GM23338 (cell line): ENCODE measurements around the gene SEZ6L. TPM values are rescaled to one million over a fixed set of nuclear protein-coding genes. Genes with fewer than 3 reads are reported as not detected.

Experiments used
- ATAC-seq: fragments of 200-7000 bp; cut with Tn5 transposase; 3 replicates; pipeline ENCODE4 v1.9.1; 2020
- DNase-seq: peaks from one replicate; pipeline ENCODE4 v3.0.0-alpha.2; 2015; ENCODE audit warnings: low spot score
- H2AFZ ChIP-seq: fragments of 200-600 bp; sonication (generic); 2 replicates; pipeline ENCODE4 v1.8.0; 2016; ENCODE audit warnings: antibody characterized with exemption, mild to moderate bottlenecking, moderate library complexity
- H3F3A ChIP-seq: fragments of 200-600 bp; sonication (generic); replicated peaks from 2 replicates; pipeline ENCODE4 v1.8.0; 2017; ENCODE audit warnings: antibody characterized with exemption, mixed run types, low read depth
- H3K27ac ChIP-seq: fragments of 200-600 bp; sonication (generic); 2 replicates; pipeline ENCODE4 v1.6.1; 2016; ENCODE audit warnings: low read depth
- H3K27me3 ChIP-seq: fragments of 200-600 bp; sonication (generic); 2 replicates; pipeline ENCODE4 v1.8.0; 2016; ENCODE audit warnings: mild to moderate bottlenecking, mixed run types, moderate library complexity; ENCODE audit not compliant: insufficient read depth
- H3K36me3 ChIP-seq: fragments of 200-600 bp; sonication (generic); 2 replicates; pipeline ENCODE4 v1.8.0; 2016; ENCODE audit warnings: mild to moderate bottlenecking; ENCODE audit not compliant: insufficient read depth
- H3K4me1 ChIP-seq: fragments of 200-600 bp; sonication (generic); 2 replicates; pipeline ENCODE4 v1.8.0; 2016; ENCODE audit warnings: mild to moderate bottlenecking, moderate library complexity; ENCODE audit not compliant: insufficient read depth
- H3K4me2 ChIP-seq: fragments of 200-600 bp; sonication (generic); 2 replicates; pipeline ENCODE4 v1.7.1; 2017; ENCODE audit warnings: mixed run types
- H3K4me3 ChIP-seq: fragments of 200-600 bp; sonication (generic); 2 replicates; pipeline ENCODE4 v1.6.1; 2016; ENCODE audit warnings: mixed run types
- H3K79me2 ChIP-seq: fragments of 200-600 bp; sonication (generic); replicated peaks from 2 replicates; pipeline ENCODE4 v1.8.0; 2017; ENCODE audit warnings: mild to moderate bottlenecking; ENCODE audit not compliant: insufficient read depth
- H3K9me2 ChIP-seq: fragments of 200-600 bp; sonication (generic); 2 replicates; pipeline ENCODE4 v1.8.0; 2017; ENCODE audit not compliant: insufficient read depth
- H4K20me1 ChIP-seq: fragments of 200-600 bp; sonication (generic); replicated peaks from 2 replicates; pipeline ENCODE4 v1.8.0; 2017; ENCODE audit warnings: mild to moderate bottlenecking; ENCODE audit not compliant: insufficient read depth
- H3K27ac Mint-ChIP-seq: 2 replicates; pipeline ENCODE4 v1.8.0; 2020; ENCODE audit warnings: inconsistent platforms, mild to moderate bottlenecking, moderate library complexity, mixed read lengths
- H3K27me3 Mint-ChIP-seq: 3 replicates; pipeline ENCODE4 v1.8.0; 2022; ENCODE audit warnings: low read depth, mild to moderate bottlenecking, moderate library complexity, mixed read lengths, inconsistent platforms; ENCODE audit not compliant: insufficient read depth, poor library complexity
- H3K36me3 Mint-ChIP-seq: 3 replicates; pipeline ENCODE4 v1.8.0; 2021; ENCODE audit warnings: low read depth, mild to moderate bottlenecking, inconsistent platforms, moderate library complexity, mixed read lengths
- H3K4me1 Mint-ChIP-seq: 3 replicates; pipeline ENCODE4 v1.8.0; 2020; ENCODE audit warnings: mild to moderate bottlenecking, inconsistent platforms, mixed read lengths
- H3K4me3 Mint-ChIP-seq: 3 replicates; pipeline ENCODE4 v1.8.0; 2021; ENCODE audit warnings: moderate library complexity, mild to moderate bottlenecking, inconsistent platforms, mixed read lengths
- H3K9me3 Mint-ChIP-seq: 3 replicates; pipeline ENCODE4 v1.8.0; 2020; ENCODE audit warnings: moderate library complexity, mild to moderate bottlenecking, inconsistent platforms, mixed read lengths
- CREB1 ChIP-seq: fragments of 250-450 bp; sonication (Bioruptor Pico); IDR thresholded peaks from 2 replicates; pipeline ENCODE4 v1.5.0; 2020; ENCODE audit warnings: low read depth, mild to moderate bottlenecking, moderate library complexity
- CTCF ChIP-seq, 2 experiments: fragments of 200-600 bp in 1 of 2; sonication (generic) in 1 of 2; conservative IDR thresholded peaks; 2 replicates each; pipeline versions ENCODE4 v1.5.1 to v1.6.1; 2016 to 2017; ENCODE audit warnings: antibody characterized with exemption in 2 of 2, low read depth in 2 of 2, mild to moderate bottlenecking in 2 of 2, moderate library complexity in 1 of 2
- EZH2 ChIP-seq: fragments of 200-600 bp; sonication (generic); IDR thresholded peaks from one replicate; pipeline ENCODE4 v1.8.0; 2017; ENCODE audit warnings: antibody characterized with exemption, mild to moderate bottlenecking, low read depth; ENCODE audit not compliant: unreplicated experiment
- JUNB ChIP-seq: IDR thresholded peaks from one replicate; pipeline ENCODE4 v1.6.1; 2016; ENCODE audit warnings: antibody characterized with exemption; ENCODE audit not compliant: unreplicated experiment
- NANOG ChIP-seq: IDR thresholded peaks from 2 replicates; pipeline ENCODE4 v1.6.1; 2016; ENCODE audit warnings: antibody characterized with exemption, borderline replicate concordance
- POLR2AphosphoS5 ChIP-seq: IDR thresholded peaks from 2 replicates; pipeline ENCODE4 v1.6.1; 2016; ENCODE audit warnings: antibody characterized with exemption, low read depth
- ZNF331 ChIP-seq: fragments of 250-450 bp; sonication (Bioruptor Pico); IDR thresholded peaks from 2 replicates; pipeline ENCODE4 v1.5.0; 2020; ENCODE audit warnings: low read depth, mild to moderate bottlenecking, moderate library complexity
- polyA plus RNA-seq: library from polyadenylated mRNA; unstranded; fragments of >200 nt; fragmentation: Nextera tagmentation; extraction: Ambion mirVana; gene quantifications from 2 replicates; pipeline ENCODE4 v1.2.1, GENCODE V29; 2016
- total RNA-seq: library from RNA; depleted of rRNA; stranded (reverse); fragments of >200 nt; shearing (Covaris generic); gene quantifications from 2 replicates; pipeline ENCODE4 v1.2.3, GENCODE V29; 2014
- TF ChIP-seq, protein P1 (sequence below): fragments of 250-450 bp; sonication (Bioruptor Pico); IDR thresholded peaks from 2 replicates; pipeline ENCODE4 v1.5.0; 2020; ENCODE audit warnings: mild to moderate bottlenecking, moderate library complexity
- TF ChIP-seq, protein P2 (sequence below): IDR thresholded peaks from 2 replicates; pipeline ENCODE4 v1.6.1; 2016; ENCODE audit warnings: antibody characterized with exemption

SEZ6L gene
- total and polyA plus RNA-seq, 2 experiments from 2014 or later = 0.13 to 0.24 TPM

DNA sequence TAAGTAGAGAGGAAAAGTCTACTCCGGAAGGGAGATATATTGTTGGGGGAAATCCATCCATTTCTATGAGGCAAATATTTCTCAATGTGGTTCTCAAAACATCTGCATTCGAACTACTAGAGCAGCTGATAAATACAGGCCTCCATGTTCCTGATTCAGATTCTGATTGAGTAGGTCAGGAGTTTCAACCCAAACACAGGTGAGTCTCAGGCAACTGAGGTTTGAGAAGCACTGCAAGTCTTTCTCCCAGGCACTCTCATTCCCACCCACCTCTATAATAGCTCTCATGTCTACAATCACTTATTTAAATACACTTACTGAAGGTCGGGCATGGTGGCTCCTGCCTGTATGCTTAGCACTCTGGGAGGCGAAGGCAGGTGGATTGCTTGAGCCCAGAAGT is 245.1 kb downstream of the SEZ6L start:
- Mint-ChIP-seq H3K27me3 (peaks cover 3% of the 10 kb centered on the region), H3K4me1 (peaks cover 19% of the 10 kb centered on the region)
- no peak overlapping the region for H2AFZ ChIP-seq

DNA sequence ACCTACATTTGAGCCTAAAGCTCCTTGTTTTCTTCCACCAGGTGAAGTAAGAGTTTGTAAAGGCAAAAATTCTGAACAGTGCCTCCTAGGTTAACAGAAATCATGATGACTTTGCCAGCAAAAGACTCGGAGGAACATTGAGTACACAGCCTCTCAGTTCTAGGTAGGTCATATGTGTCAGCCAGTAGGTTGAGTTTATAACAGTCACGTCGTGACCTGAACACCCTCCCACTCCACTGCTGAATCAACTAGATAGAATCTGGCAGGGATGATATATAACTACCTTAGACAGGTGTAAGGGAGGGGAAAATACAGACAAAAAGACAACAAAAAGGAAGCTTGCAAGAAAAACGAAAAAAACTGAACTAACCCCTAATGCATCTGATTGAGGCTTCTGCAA is 247.0 kb downstream of the SEZ6L start:
- Histone ChIP-seq H3F3A (no peaks in the 10 kb centered on the region; the same call in 1 of the 2 replicates), H3K27me3 (no peaks in the 10 kb centered on the region), H4K20me1 (no peaks in the 10 kb centered on the region), H3K4me3 (no peak overlapping the region), H3K9me2 (0 out of 2 replicates have a peak, but pooled peaks cover 4% of the 10 kb centered on the region), H3K79me2 (no peaks in the 10 kb centered on the region), H3K36me3 (no peaks in the 10 kb centered on the region), H3K4me2 (no peak overlapping the region), H2AFZ (no peak overlapping the region), H3K27ac (no peak overlapping the region), H3K4me1 (peaks cover 8% of the 10 kb centered on the region)
- H3K36me3 Mint-ChIP-seq = no peaks in the 10 kb centered on the region
- H3K27me3 Mint-ChIP-seq = peaks cover 3% of the 10 kb centered on the region
- DNase-seq (no peak), ATAC-seq (no peak)
- peaks cover 27% of the 10 kb centered on the region for H3K4me1 Mint-ChIP-seq
- H3K9me3 Mint-ChIP-seq = no peaks in the 10 kb centered on the region
- H3K4me3 Mint-ChIP-seq = no peak overlapping the region
- no peak overlapping the region for H3K27ac Mint-ChIP-seq
- TF ChIP-seq NANOG = no peak
- TF ChIP-seq, protein P1, sequence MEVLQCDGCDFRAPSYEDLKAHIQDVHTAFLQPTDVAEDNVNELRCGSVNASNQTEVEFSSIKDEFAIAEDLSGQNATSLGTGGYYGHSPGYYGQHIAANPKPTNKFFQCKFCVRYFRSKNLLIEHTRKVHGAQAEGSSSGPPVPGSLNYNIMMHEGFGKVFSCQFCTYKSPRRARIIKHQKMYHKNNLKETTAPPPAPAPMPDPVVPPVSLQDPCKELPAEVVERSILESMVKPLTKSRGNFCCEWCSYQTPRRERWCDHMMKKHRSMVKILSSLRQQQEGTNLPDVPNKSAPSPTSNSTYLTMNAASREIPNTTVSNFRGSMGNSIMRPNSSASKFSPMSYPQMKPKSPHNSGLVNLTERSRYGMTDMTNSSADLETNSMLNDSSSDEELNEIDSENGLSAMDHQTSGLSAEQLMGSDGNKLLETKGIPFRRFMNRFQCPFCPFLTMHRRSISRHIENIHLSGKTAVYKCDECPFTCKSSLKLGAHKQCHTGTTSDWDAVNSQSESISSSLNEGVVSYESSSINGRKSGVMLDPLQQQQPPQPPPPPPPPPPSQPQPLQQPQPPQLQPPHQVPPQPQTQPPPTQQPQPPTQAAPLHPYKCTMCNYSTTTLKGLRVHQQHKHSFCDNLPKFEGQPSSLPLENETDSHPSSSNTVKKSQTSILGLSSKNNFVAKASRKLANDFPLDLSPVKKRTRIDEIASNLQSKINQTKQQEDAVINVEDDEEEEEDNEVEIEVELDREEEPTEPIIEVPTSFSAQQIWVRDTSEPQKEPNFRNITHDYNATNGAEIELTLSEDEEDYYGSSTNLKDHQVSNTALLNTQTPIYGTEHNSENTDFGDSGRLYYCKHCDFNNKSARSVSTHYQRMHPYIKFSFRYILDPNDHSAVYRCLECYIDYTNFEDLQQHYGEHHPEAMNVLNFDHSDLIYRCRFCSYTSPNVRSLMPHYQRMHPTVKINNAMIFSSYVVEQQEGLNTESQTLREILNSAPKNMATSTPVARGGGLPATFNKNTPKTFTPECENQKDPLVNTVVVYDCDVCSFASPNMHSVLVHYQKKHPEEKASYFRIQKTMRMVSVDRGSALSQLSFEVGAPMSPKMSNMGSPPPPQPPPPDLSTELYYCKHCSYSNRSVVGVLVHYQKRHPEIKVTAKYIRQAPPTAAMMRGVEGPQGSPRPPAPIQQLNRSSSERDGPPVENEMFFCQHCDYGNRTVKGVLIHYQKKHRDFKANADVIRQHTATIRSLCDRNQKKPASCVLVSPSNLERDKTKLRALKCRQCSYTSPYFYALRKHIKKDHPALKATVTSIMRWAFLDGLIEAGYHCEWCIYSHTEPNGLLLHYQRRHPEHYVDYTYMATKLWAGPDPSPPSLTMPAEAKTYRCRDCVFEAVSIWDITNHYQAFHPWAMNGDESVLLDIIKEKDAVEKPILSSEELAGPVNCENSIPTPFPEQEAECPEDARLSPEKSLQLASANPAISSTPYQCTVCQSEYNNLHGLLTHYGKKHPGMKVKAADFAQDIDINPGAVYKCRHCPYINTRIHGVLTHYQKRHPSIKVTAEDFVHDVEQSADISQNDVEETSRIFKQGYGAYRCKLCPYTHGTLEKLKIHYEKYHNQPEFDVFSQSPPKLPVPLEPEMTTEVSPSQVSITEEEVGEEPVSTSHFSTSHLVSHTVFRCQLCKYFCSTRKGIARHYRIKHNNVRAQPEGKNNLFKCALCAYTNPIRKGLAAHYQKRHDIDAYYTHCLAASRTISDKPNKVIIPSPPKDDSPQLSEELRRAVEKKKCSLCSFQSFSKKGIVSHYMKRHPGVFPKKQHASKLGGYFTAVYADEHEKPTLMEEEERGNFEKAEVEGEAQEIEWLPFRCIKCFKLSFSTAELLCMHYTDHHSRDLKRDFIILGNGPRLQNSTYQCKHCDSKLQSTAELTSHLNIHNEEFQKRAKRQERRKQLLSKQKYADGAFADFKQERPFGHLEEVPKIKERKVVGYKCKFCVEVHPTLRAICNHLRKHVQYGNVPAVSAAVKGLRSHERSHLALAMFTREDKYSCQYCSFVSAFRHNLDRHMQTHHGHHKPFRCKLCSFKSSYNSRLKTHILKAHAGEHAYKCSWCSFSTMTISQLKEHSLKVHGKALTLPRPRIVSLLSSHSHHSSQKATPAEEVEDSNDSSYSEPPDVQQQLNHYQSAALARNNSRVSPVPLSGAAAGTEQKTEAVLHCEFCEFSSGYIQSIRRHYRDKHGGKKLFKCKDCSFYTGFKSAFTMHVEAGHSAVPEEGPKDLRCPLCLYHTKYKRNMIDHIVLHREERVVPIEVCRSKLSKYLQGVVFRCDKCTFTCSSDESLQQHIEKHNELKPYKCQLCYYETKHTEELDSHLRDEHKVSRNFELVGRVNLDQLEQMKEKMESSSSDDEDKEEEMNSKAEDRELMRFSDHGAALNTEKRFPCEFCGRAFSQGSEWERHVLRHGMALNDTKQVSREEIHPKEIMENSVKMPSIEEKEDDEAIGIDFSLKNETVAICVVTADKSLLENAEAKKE (CRISPR knock-in tag) = no peak
- no peak for TF ChIP-seq CREB1 (CRISPR knock-in tag)
- TF ChIP-seq ZNF331 = no peak
- no peak for TF ChIP-seq EZH2
- TF ChIP-seq POLR2AphosphoS5 = no peak

More for the DNA sequence above, 245.1 kb downstream of the SEZ6L start:
- no peak overlapping the region for H3K27ac Mint-ChIP-seq
- TF ChIP-seq, protein P2, sequence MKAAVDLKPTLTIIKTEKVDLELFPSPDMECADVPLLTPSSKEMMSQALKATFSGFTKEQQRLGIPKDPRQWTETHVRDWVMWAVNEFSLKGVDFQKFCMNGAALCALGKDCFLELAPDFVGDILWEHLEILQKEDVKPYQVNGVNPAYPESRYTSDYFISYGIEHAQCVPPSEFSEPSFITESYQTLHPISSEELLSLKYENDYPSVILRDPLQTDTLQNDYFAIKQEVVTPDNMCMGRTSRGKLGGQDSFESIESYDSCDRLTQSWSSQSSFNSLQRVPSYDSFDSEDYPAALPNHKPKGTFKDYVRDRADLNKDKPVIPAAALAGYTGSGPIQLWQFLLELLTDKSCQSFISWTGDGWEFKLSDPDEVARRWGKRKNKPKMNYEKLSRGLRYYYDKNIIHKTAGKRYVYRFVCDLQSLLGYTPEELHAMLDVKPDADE = no peak
- TF ChIP-seq JUNB = no peak
- no peak for TF ChIP-seq CTCF (conservative IDR thresholded peaks at IDR 0.05; ENCODE audit: low read depth in 2 of 2)
- Histone ChIP-seq H3K36me3 (no peaks in the 10 kb centered on the region), H3K4me2 (no peak overlapping the region), H3K4me3 (no peak overlapping the region), H3K79me2 (no peaks in the 10 kb centered on the region), H3K4me1 (peaks cover 3% of the 10 kb centered on the region; the same call in 1 of the 2 replicates), H3K27ac (no peak overlapping the region), H4K20me1 (no peaks in the 10 kb centered on the region), H3K9me2 (0 out of 2 replicates have a peak, but pooled peaks cover 4% of the 10 kb centered on the region), H3F3A (no peaks in the 10 kb centered on the region; the same call in 1 of the 2 replicates), H3K27me3 (no peaks in the 10 kb centered on the region)
- no peaks in the 10 kb centered on the region for H3K36me3 Mint-ChIP-seq
- no peak for ATAC-seq
- no peaks in the 10 kb centered on the region for H3K9me3 Mint-ChIP-seq
- no peak overlapping the region for H3K4me3 Mint-ChIP-seq
- DNase-seq = no peak
